Hepatocyte (in vitro differentiated cells): ENCODE data around the gene CHSY3. TPM values are rescaled to one million over a fixed set of nuclear protein-coding genes. Genes with fewer than 3 reads are reported as not detected.

Source experiments
- DNase-seq: peaks from one replicate; pipeline ENCODE4 v3.0.0-alpha.2; 2016; ENCODE audit warnings: low spot score
- H2AFZ ChIP-seq: fragments of 200-600 bp; sonication (generic); 2 replicates; pipeline ENCODE4 v1.6.0; 2016; ENCODE audit warnings: antibody characterized with exemption, mild to moderate bottlenecking
- H3K27ac ChIP-seq: fragments of 200-600 bp; sonication (generic); 2 replicates; pipeline ENCODE4 v1.5.1; 2016; ENCODE audit warnings: mild to moderate bottlenecking
- H3K27me3 ChIP-seq: fragments of 200-600 bp; sonication (generic); 2 replicates; pipeline ENCODE4 v1.6.1; 2016
- H3K36me3 ChIP-seq: fragments of 200-600 bp; sonication (generic); replicated peaks from 2 replicates; pipeline ENCODE4 v1.5.1; 2016; ENCODE audit warnings: low read depth; ENCODE audit not compliant: insufficient read depth
- H3K4me1 ChIP-seq: fragments of 200-600 bp; sonication (generic); 2 replicates; pipeline ENCODE4 v1.5.1; 2016; ENCODE audit warnings: mild to moderate bottlenecking, moderate library complexity; ENCODE audit not compliant: insufficient read depth
- H3K4me2 ChIP-seq: fragments of 200-600 bp; sonication (generic); 2 replicates; pipeline ENCODE4 v1.6.0; 2016
- H3K4me3 ChIP-seq: fragments of 200-600 bp; sonication (generic); 2 replicates; pipeline ENCODE4 v1.5.1; 2016; ENCODE audit warnings: mild to moderate bottlenecking
- H3K79me2 ChIP-seq: fragments of 200-600 bp; sonication (generic); 2 replicates; pipeline ENCODE4 v1.6.0; 2017; ENCODE audit warnings: mild to moderate bottlenecking
- H3K9me2 ChIP-seq: fragments of 200-600 bp; sonication (generic); replicated peaks from 2 replicates; pipeline ENCODE4 v1.6.0; 2017; ENCODE audit warnings: mild to moderate bottlenecking; ENCODE audit not compliant: insufficient read depth
- H3K9me3 ChIP-seq: fragments of 200-600 bp; sonication (generic); 2 replicates; pipeline ENCODE4 v1.5.1; 2016; ENCODE audit warnings: low read depth, mild to moderate bottlenecking
- H4K20me1 ChIP-seq: fragments of 200-600 bp; sonication (generic); 2 replicates; pipeline ENCODE4 v1.6.0; 2016; ENCODE audit warnings: mild to moderate bottlenecking; ENCODE audit not compliant: insufficient read depth, poor library complexity, severe bottlenecking
- EZH2 ChIP-seq: fragments of 200-600 bp; sonication (generic); IDR thresholded peaks from 2 replicates; pipeline ENCODE4 v1.6.1; 2016; ENCODE audit warnings: antibody characterized with exemption, mild to moderate bottlenecking, borderline replicate concordance
- EZH2phosphoT487 ChIP-seq: fragments of 200-600 bp; sonication (generic); IDR thresholded peaks from one replicate; pipeline ENCODE4 v1.6.1; 2018; ENCODE audit warnings: antibody characterized with exemption, mild to moderate bottlenecking, low read depth, moderate library complexity; ENCODE audit not compliant: unreplicated experiment, severe bottlenecking
- WGBS: methylation state at CpG from one replicate; pipeline ENCODE4 v1.1.6; 2016; ENCODE audit warnings: low lambda C conversion rate; ENCODE audit errors: missing lambda C conversion rate; 5-methylcytosine and 5-hydroxymethylcytosine counted together
- polyA plus RNA-seq: library from polyadenylated mRNA; unstranded; fragments of >200 nt; fragmentation: Nextera tagmentation; extraction: Ambion mirVana; gene quantifications from 2 replicates; pipeline ENCODE4 v1.2.1, GENCODE V29; 2016
- total RNA-seq: library from RNA; depleted of rRNA; stranded (reverse); fragments of >200 nt; gene quantifications from 2 replicates; pipeline ENCODE4 v1.2.3, GENCODE V29; 2014
- TF ChIP-seq, protein P1 (sequence below): fragments of 200-600 bp; sonication (generic); IDR thresholded peaks from 2 replicates; pipeline ENCODE4 v1.5.1; 2016; ENCODE audit warnings: antibody characterized with exemption, mild to moderate bottlenecking; ENCODE audit not compliant: poor library complexity

CHSY3 gene
- total and polyA plus RNA-seq, 2 experiments from 2014 or later: 16.0 to 22.4 TPM

DNA sequence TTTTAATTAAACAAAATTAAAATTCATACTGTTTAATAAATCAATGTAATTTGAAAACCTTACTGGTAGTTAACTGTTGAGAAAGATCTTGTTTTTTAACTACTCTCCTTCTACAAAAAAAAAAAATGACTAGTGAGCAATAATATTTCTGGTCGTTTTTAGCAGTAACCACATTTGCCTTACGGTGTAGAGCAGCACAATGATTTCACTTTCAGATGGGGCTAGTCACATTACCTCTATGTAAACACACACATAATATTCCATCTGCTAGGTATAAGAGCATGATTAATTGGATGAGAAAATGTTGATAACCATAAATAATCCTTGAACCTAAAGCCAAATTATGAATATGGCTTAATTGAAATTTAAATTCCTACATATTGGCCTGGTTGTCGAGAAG, 198.1 kb downstream of the CHSY3 start:
- no peaks in the 10 kb centered on the region for H3K9me3 ChIP-seq
- WGBS: 79% methylated on average over 3 of the region's 3 CpGs
- no peaks in the 10 kb centered on the region for H3K9me2 ChIP-seq
- no peak overlapping the region for H2AFZ ChIP-seq
- no peaks in the 10 kb centered on the region for H3K27me3 ChIP-seq
- H3K27ac ChIP-seq: no peak overlapping the region
- no peak for DNase-seq
- TF ChIP-seq EZH2phosphoT487 (no peak), EZH2 (no peak)
- TF ChIP-seq, protein P1, sequence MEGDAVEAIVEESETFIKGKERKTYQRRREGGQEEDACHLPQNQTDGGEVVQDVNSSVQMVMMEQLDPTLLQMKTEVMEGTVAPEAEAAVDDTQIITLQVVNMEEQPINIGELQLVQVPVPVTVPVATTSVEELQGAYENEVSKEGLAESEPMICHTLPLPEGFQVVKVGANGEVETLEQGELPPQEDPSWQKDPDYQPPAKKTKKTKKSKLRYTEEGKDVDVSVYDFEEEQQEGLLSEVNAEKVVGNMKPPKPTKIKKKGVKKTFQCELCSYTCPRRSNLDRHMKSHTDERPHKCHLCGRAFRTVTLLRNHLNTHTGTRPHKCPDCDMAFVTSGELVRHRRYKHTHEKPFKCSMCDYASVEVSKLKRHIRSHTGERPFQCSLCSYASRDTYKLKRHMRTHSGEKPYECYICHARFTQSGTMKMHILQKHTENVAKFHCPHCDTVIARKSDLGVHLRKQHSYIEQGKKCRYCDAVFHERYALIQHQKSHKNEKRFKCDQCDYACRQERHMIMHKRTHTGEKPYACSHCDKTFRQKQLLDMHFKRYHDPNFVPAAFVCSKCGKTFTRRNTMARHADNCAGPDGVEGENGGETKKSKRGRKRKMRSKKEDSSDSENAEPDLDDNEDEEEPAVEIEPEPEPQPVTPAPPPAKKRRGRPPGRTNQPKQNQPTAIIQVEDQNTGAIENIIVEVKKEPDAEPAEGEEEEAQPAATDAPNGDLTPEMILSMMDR: no peak
- no peak overlapping the region for H3K4me3 ChIP-seq
- no peaks in the 10 kb centered on the region for H3K36me3 ChIP-seq
- H3K4me1 ChIP-seq: no peaks in the 10 kb centered on the region
- no peak overlapping the region for H3K4me2 ChIP-seq
- H4K20me1 ChIP-seq: no peaks in the 10 kb centered on the region
- no peaks in the 10 kb centered on the region for H3K79me2 ChIP-seq

DNA sequence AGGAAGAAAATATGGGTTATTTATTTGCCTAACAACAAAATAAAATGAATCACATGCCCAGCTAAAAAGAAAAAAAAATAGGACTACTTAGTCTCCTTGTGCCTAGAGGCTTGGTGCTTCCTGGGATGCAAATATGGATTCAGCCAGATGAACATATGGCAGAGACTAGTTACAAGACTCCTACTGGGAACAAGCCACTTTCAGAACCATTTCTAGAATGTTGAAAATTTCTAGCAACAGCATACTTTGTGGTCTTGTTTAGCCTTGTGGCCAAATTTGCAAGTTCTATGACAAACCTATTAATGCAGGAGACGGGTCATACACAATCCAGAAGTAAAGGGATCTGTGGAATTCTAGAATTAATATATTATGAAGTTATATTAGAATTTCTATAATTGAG, 198.7 kb downstream of the CHSY3 start:
- no peaks in the 10 kb centered on the region for H3K4me1 ChIP-seq
- no peaks in the 10 kb centered on the region for H3K27me3 ChIP-seq
- H3K36me3 ChIP-seq: no peaks in the 10 kb centered on the region
- H3K9me3 ChIP-seq: no peaks in the 10 kb centered on the region
- no peaks in the 10 kb centered on the region for H3K79me2 ChIP-seq
- 91% methylated on average over 1 of the region's 1 CpG for WGBS
- no peak overlapping the region for H3K27ac ChIP-seq
- no peak for TF ChIP-seq EZH2
- TF ChIP-seq, protein P1: no peak
- no peak for TF ChIP-seq EZH2phosphoT487
- no peaks in the 10 kb centered on the region for H3K9me2 ChIP-seq
- DNase-seq: no peak
- H3K4me2 ChIP-seq: no peak overlapping the region
- no peaks in the 10 kb centered on the region for H4K20me1 ChIP-seq
- no peak overlapping the region for H3K4me3 ChIP-seq
- H2AFZ ChIP-seq: no peak overlapping the region

DNA sequence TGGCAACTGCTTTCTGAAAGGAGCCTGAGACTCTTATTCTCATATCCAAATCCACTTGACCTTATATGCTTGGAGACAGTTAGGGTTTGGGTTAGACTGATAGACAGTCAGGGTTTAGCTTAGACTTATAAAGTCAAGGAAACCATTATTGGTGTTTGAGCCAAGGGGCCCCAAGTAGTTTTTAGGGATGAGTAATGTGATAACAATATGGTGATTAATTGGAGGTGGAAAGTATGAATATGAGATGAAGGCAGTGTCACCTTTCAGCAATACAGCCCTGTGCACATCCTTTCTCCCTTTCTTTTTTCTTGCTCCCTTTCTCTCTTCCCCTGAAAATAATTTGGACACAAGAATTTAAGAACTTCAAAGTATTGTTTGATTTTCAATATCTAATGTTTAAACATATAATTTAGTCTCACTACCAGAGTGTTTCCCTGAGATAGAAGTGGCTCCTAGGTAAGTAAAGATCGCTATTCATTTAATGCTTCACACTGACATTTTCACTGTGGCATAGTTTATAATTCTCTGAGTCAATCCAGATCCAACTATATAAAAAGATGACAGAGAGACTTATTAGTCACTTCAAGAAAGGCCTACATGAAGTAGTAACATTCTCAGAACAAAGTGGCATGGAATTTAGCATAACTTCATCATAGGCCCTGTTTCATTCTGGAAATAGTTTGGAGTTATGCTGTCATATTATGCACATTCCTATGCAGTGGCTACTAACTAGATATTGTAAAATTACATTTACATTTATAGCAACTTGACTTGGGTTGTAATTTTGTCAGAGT, 200.8 kb downstream of the CHSY3 start:
- Histone ChIP-seq H3K9me3 (no peaks in the 10 kb centered on the region), H3K4me2 (no peak overlapping the region), H3K9me2 (no peaks in the 10 kb centered on the region), H3K27me3 (no peaks in the 10 kb centered on the region), H3K36me3 (no peaks in the 10 kb centered on the region), H3K4me1 (peaks cover 4% of the 10 kb centered on the region), H4K20me1 (no peaks in the 10 kb centered on the region), H3K4me3 (no peak overlapping the region), H3K27ac (no peak overlapping the region), H2AFZ (no peak overlapping the region), H3K79me2 (no peaks in the 10 kb centered on the region)
- DNase-seq: no peak
- TF ChIP-seq, protein P1: no peak
- no peak for TF ChIP-seq EZH2
- TF ChIP-seq EZH2phosphoT487: no peak
- WGBS: 87% methylated on average over 1 of the region's 1 CpG
